Nephron (organoid): ENCODE measurements around the gene RASGRF2.
"Not testable (repeated sequence)": the region's sequence is repeated elsewhere in the genome, so short reads cannot be mapped to it uniquely, and the experiment has no call there.

ENCODE experiments used
- H3K27ac Mint-ChIP-seq, 3 experiments: 2 replicates each; pipeline ENCODE4 v1.8.0; 2020; ENCODE audit warnings: mixed read lengths in 3 of 3, mild to moderate bottlenecking in 2 of 3, moderate library complexity in 1 of 3
- H3K27me3 Mint-ChIP-seq: 2 replicates; pipeline ENCODE4 v1.8.0; 2021; ENCODE audit warnings: low read depth, mild to moderate bottlenecking, moderate library complexity, mixed read lengths
- H3K36me3 Mint-ChIP-seq: 2 replicates; pipeline ENCODE4 v1.8.0; 2020; ENCODE audit warnings: low read depth, mixed read lengths
- H3K4me1 Mint-ChIP-seq: 2 replicates; pipeline ENCODE4 v1.8.0; 2020; ENCODE audit warnings: mixed read lengths
- H3K4me3 Mint-ChIP-seq, 3 experiments: 2 replicates each; pipeline ENCODE4 v1.8.0; 2020; ENCODE audit warnings: mild to moderate bottlenecking in 3 of 3, mixed read lengths in 3 of 3, moderate library complexity in 2 of 3
- H3K9me3 Mint-ChIP-seq: 2 replicates; pipeline ENCODE4 v1.8.0; 2020; ENCODE audit warnings: mixed read lengths
- CTCF ChIP-seq, 3 experiments: fragments of 200-600 bp; sonication (generic); IDR thresholded peaks; one replicate each; pipeline ENCODE4 v1.5.0; 2021; ENCODE audit warnings: antibody characterized with exemption in 3 of 3; ENCODE audit not compliant: unreplicated experiment in 3 of 3

Gene RASGRF2

DNA sequence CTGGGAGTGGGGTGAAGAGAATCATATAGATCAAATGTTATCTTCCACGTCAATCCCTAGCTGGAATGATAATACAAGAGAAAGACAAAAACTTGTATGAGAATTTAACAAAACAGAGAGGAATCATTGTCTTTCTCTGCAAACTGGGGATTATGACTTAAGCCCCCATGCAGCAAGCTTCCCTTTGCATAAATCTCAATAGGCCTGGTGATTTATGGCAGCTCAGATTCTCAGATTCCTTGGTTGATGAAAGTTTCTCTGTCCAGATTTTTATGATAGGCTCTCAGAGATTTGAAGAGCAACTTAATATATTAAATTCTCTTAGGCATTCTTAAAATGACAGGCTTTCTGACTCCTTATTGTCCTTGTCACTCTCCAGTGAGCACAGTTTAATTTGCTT, 56.0 kb downstream of the RASGRF2 start:
- H3K9me3 Mint-ChIP-seq, result peaks cover 2% of the 10 kb centered on the region
- H3K4me3 Mint-ChIP-seq, result no peak overlapping the region
- no peak for TF ChIP-seq CTCF (IDR thresholded peaks at IDR 0.05; ENCODE audit: unreplicated experiment in 3 of 3)
- no peaks in the 10 kb centered on the region for H3K36me3 Mint-ChIP-seq
- peaks cover 11% of the 10 kb centered on the region for H3K27me3 Mint-ChIP-seq
- no peak overlapping the region for H3K27ac Mint-ChIP-seq
- H3K4me1 Mint-ChIP-seq, result peaks cover 27% of the 10 kb centered on the region

DNA sequence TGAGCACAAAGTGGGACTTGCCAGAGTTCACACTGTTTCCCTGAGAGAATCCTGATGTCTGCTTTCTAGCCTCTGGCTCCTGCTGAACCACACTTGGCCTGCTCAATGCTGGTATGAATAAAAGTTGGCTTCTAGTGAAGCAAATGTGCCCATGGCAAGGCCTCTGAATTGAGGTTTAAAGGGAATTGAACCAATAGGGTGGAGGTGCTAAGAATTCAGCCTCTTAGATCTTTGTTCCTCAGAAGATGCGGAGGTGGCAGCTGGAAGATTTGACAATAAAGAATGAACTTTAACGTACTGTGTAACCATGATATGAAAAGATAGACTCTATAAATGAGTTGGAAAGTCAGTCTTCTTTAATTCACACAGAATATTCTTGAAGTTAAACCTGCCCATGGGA, 57.2 kb downstream of the RASGRF2 start:
- Mint-ChIP-seq H3K27ac (no peak overlapping the region), H3K27me3 (peaks cover 11% of the 10 kb centered on the region), H3K9me3 (peaks cover 2% of the 10 kb centered on the region), H3K4me3 (no peak overlapping the region), H3K4me1 (peaks cover 27% of the 10 kb centered on the region), H3K36me3 (no peaks in the 10 kb centered on the region)
- no peak for TF ChIP-seq CTCF (IDR thresholded peaks at IDR 0.05; ENCODE audit: unreplicated experiment in 3 of 3)

DNA sequence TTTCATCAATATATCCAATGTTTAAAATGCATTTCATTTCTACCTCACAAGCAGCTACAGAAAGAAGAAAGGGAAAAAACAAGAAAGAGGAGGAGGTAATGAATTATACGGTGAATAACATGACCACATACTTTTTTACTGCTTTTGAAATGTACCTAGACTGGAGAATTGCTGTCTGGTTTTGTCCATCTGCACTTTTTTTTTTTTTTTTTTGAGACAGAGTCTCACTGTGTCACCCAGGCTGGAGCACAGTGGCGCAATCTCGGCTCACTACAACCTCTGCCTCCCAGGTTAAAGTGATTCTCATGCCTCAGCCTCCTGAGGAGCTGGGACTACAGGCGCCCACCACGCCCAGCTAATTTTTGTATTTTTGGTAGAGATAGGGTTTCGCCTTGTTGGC, 58.4 kb downstream of the RASGRF2 start:
- H3K4me1 Mint-ChIP-seq, result peaks cover 27% of the 10 kb centered on the region
- H3K27me3 Mint-ChIP-seq, result peaks cover 11% of the 10 kb centered on the region
- not testable (repeated sequence) for H3K4me3 Mint-ChIP-seq, H3K9me3 Mint-ChIP-seq, H3K36me3 Mint-ChIP-seq, H3K27ac Mint-ChIP-seq

GRCh38 chr5:81019748-81020147, 59.6 kb downstream of the RASGRF2 start:
- no peak for TF ChIP-seq CTCF (IDR thresholded peaks at IDR 0.05; ENCODE audit: unreplicated experiment in 3 of 3)
- H3K36me3 Mint-ChIP-seq, result no peaks in the 10 kb centered on the region
- no peak overlapping the region for H3K4me3 Mint-ChIP-seq
- no peaks in the 10 kb centered on the region for H3K9me3 Mint-ChIP-seq
- H3K27me3 Mint-ChIP-seq, result peaks cover 11% of the 10 kb centered on the region
- H3K27ac Mint-ChIP-seq, result peak overlapping the region in 1 of 3 experiments; percentile 15
- H3K4me1 Mint-ChIP-seq, result peaks cover 27% of the 10 kb centered on the region

DNA sequence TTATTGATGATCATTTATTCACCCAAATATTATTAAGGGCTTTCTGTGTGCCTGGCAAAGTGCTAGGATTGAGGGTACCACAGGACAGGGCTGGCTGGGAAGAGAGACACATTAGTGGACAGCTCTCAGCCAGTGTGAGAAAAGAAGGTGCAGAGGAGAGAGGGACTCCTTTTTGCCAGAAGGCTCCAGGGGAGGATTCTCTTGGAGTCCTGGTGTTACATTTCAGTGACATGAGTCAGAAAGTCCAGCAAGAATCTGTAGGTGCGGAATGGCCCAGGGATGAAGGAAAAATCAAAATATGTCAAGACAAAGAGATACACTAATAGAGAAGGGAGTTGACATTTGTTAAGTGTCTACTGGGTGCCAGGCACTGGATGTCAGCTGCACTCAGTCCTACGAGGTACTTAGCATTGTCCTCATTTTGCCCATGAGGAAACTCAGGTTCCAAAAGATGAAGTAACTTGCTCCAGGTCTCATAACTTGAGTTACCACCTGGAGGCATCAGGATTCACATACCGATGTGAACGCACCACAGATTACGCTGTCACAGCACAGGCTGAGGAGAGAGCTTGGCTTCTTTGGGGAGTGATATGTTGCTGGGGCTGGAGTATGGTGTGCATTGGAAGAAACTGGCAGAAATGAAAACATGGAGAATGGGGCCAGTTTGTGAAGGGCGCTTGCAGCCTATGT, 60.5 kb downstream of the RASGRF2 start:
- no peaks in the 10 kb centered on the region for H3K36me3 Mint-ChIP-seq
- H3K4me1 Mint-ChIP-seq, result peaks cover 26% of the 10 kb centered on the region
- H3K27me3 Mint-ChIP-seq, result peaks cover 11% of the 10 kb centered on the region
- TF ChIP-seq CTCF (IDR thresholded peaks at IDR 0.05; ENCODE audit: unreplicated experiment in 3 of 3), result no peak
- H3K27ac Mint-ChIP-seq, result no peak overlapping the region
- H3K9me3 Mint-ChIP-seq, result no peaks in the 10 kb centered on the region
- H3K4me3 Mint-ChIP-seq, result no peak overlapping the region

DNA sequence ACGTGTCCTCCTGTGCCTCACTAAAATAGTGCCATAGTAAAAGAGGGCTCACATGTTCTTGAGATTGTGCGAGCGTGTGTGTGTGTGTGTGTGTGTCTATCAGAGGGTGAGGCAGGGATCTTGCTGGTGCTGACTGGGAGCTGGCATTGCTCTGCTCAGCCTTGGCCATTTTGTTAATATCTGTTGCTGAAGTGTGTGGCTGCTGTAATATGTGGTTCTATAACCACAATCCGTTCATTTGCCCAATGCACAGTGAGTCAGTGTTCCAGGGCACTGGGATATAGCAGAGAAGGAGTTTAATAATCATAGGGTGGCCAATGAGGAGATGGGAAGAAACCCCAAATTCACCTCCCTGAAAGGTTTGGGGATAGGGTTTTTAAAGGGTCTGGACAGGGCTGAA, 61.3 kb downstream of the RASGRF2 start:
- Mint-ChIP-seq H3K4me1 (peaks cover 17% of the 10 kb centered on the region), H3K36me3 (no peaks in the 10 kb centered on the region), H3K9me3 (no peaks in the 10 kb centered on the region), H3K4me3 (no peak overlapping the region), H3K27me3 (peaks cover 11% of the 10 kb centered on the region), H3K27ac (no peak overlapping the region)
- TF ChIP-seq CTCF (IDR thresholded peaks at IDR 0.05; ENCODE audit: unreplicated experiment in 3 of 3), result no peak
